GM23248 (cell line): ENCODE measurements around the gene PNPLA2. TPM values are rescaled to one million over a fixed set of nuclear protein-coding genes. Genes with fewer than 3 reads are reported as not detected.

Experiments used
- DNase-seq: peaks from one replicate; pipeline ENCODE4 v3.0.0-alpha.2; 2015
- H2AFZ ChIP-seq: fragments of 200-600 bp; sonication (generic); 2 replicates; pipeline ENCODE4 v1.6.1; 2016; ENCODE audit warnings: antibody characterized with exemption
- H3F3A ChIP-seq: fragments of 200-600 bp; sonication (generic); 2 replicates; pipeline ENCODE4 v1.6.1; 2016; ENCODE audit warnings: mild to moderate bottlenecking, antibody characterized with exemption, mixed run types; ENCODE audit not compliant: insufficient read depth
- H3K27ac ChIP-seq: fragments of 200-600 bp; sonication (generic); 2 replicates; pipeline ENCODE4 v1.5.1; 2016; ENCODE audit warnings: mild to moderate bottlenecking
- H3K27me3 ChIP-seq: fragments of 200-600 bp; sonication (generic); replicated peaks from 2 replicates; pipeline ENCODE4 v1.6.1; 2016; ENCODE audit warnings: mild to moderate bottlenecking; ENCODE audit not compliant: insufficient read depth
- H3K36me3 ChIP-seq: fragments of 200-600 bp; sonication (generic); 2 replicates; pipeline ENCODE4 v1.6.1; 2016; ENCODE audit warnings: low read depth, mild to moderate bottlenecking
- H3K4me1 ChIP-seq: fragments of 200-600 bp; sonication (generic); 2 replicates; pipeline ENCODE4 v1.6.1; 2016; ENCODE audit warnings: mild to moderate bottlenecking; ENCODE audit not compliant: insufficient read depth
- H3K4me2 ChIP-seq: fragments of 200-600 bp; sonication (generic); one replicate; pipeline ENCODE4 v1.6.1; 2016; ENCODE audit warnings: mild to moderate bottlenecking; ENCODE audit not compliant: unreplicated experiment
- H3K4me3 ChIP-seq: fragments of 200-600 bp; sonication (generic); 2 replicates; pipeline ENCODE4 v1.5.1; 2016; ENCODE audit warnings: mild to moderate bottlenecking
- H3K79me2 ChIP-seq: fragments of 200-600 bp; sonication (generic); 2 replicates; pipeline ENCODE4 v1.6.1; 2016; ENCODE audit warnings: mild to moderate bottlenecking; ENCODE audit not compliant: insufficient read depth
- H3K9ac ChIP-seq: fragments of 200-600 bp; sonication (generic); 2 replicates; pipeline ENCODE4 v1.6.1; 2016; ENCODE audit warnings: mild to moderate bottlenecking
- H3K9me2 ChIP-seq: fragments of 200-600 bp; sonication (generic); 2 replicates; pipeline ENCODE4 v1.6.1; 2016; ENCODE audit warnings: mixed run types, mild to moderate bottlenecking, moderate library complexity; ENCODE audit not compliant: insufficient read depth
- H3K9me3 ChIP-seq: fragments of 200-600 bp; sonication (generic); one replicate; pipeline ENCODE4 v1.6.1; 2017; ENCODE audit warnings: low read depth
- H4K20me1 ChIP-seq: fragments of 200-600 bp; sonication (generic); 2 replicates; pipeline ENCODE4 v1.6.0; 2016; ENCODE audit not compliant: insufficient read depth
- EZH2 ChIP-seq: fragments of 200-600 bp; sonication (generic); IDR thresholded peaks from 2 replicates; pipeline ENCODE4 v1.6.1; 2018; ENCODE audit warnings: antibody characterized with exemption, mild to moderate bottlenecking; ENCODE audit not compliant: insufficient read depth, poor library complexity, severe bottlenecking
- EZH2phosphoT487 ChIP-seq: fragments of 200-600 bp; sonication (generic); IDR thresholded peaks from 2 replicates; pipeline ENCODE4 v1.6.1; 2018; ENCODE audit warnings: antibody characterized with exemption, moderate library complexity, mild to moderate bottlenecking, low read depth; ENCODE audit not compliant: insufficient read depth
- WGBS, 2 experiments: methylation state at CpG; one replicate each; pipeline ENCODE4 v1.1.6; 2015 to 2017; ENCODE audit warnings: low lambda C conversion rate in 2 of 2, low coverage in 1 of 2; ENCODE audit errors: missing lambda C conversion rate in 2 of 2; 5-methylcytosine and 5-hydroxymethylcytosine counted together
- in situ Hi-C: fragments of 300-500 bp; cut with MboI; formaldehyde crosslinking; loops from 2 replicates; pipeline ENCODE4 v1.15.0; 2020
- polyA plus RNA-seq: library from polyadenylated mRNA; unstranded; fragments of >200 nt; fragmentation: Nextera tagmentation; extraction: Ambion mirVana; gene quantifications from 2 replicates; pipeline ENCODE4 v1.2.1, GENCODE V29; 2016
- total RNA-seq: library from RNA; depleted of rRNA; stranded (reverse); fragments of >200 nt; shearing (Covaris generic); gene quantifications from 2 replicates; pipeline ENCODE4 v1.2.3, GENCODE V29; 2014; rRNA removed

The PNPLA2 gene
- 35.2 and 38.7 TPM in 2 replicates for total RNA-seq
- polyA plus RNA-seq: 87.6 and 98.1 TPM in 2 replicates

- Histone ChIP-seq H3K4me2 (peak within 1 kb of the TSS; percentile 88), H3F3A (peaks cover 10% of the 10 kb centered on the region; the same call in 1 of the 2 replicates), H3K36me3 (no peaks in the 10 kb centered on the region), H3K9me2 (no peaks in the 10 kb centered on the region), H3K9me3 (no peaks in the 10 kb centered on the region), H2AFZ (peak within 1 kb of the TSS; percentile 61), H3K79me2 (peaks cover 39% of the 10 kb centered on the region), H3K4me3 (peak within 1 kb of the TSS; percentile 79), H4K20me1 (no peaks in the 10 kb centered on the region), H3K4me1 (peaks cover 18% of the 10 kb centered on the region), H3K27ac (peak within 1 kb of the TSS; percentile 77), H3K27me3 (no peaks in the 10 kb centered on the region), H3K9ac (peak within 1 kb of the TSS; percentile 92)
- 13 to 15% methylated on average over 20 of the region's 20 CpGs for WGBS, 2 experiments
- DNase-seq: peak; percentile 93
- TF ChIP-seq EZH2 (no peak), EZH2phosphoT487 (no peak)
- in situ Hi-C loops: no loop called here
These were observed at the start of gene PNPLA2 for GRCh38 chr11:818396-819128. Gene PNPLA2 (plus strand): TSS chr11:818914. CDS start chr11:819719, 805 bp downstream.

- H3K9ac ChIP-seq: no peak overlapping the region
- no peak overlapping the region for H3K4me2 ChIP-seq
- H3K27me3 ChIP-seq: no peaks in the 10 kb centered on the region
- no peak for DNase-seq
- peaks cover 25% of the 10 kb centered on the region; the same call in 1 of the 2 replicates for H3K36me3 ChIP-seq
- in situ Hi-C loops: no loop called here
- H3K27ac ChIP-seq: no peak overlapping the region
- peaks cover 24% of the 10 kb centered on the region for H3F3A ChIP-seq
- TF ChIP-seq EZH2: no peak
- no peak for TF ChIP-seq EZH2phosphoT487
- H3K9me3 ChIP-seq: no peaks in the 10 kb centered on the region
- H3K4me1 ChIP-seq: peaks cover 3% of the 10 kb centered on the region
- no peaks in the 10 kb centered on the region; the same call in 1 of the 2 replicates for H4K20me1 ChIP-seq
- no peaks in the 10 kb centered on the region for H3K9me2 ChIP-seq
- WGBS, 2 experiments: 88 to 90% methylated on average over 23 of the region's 23 CpGs
- H3K79me2 ChIP-seq: peaks cover 51% of the 10 kb centered on the region
- no peak overlapping the region for H3K4me3 ChIP-seq
- H2AFZ ChIP-seq: no peak overlapping the region
These were observed 48.6 kb upstream of the PNPLA2 start for GRCh38 chr11:769887-770641.

GRCh38 chr11:770642-771616 lies 47.8 kb upstream of the PNPLA2 start:
- Histone ChIP-seq H3K4me2 (no peak overlapping the region), H3K27me3 (no peaks in the 10 kb centered on the region), H3K9me3 (no peaks in the 10 kb centered on the region), H3K79me2 (peaks cover 59% of the 10 kb centered on the region), H3K9ac (no peak overlapping the region), H3K4me1 (peaks cover 10% of the 10 kb centered on the region), H3K4me3 (no peak overlapping the region), H3K36me3 (peaks cover 18% of the 10 kb centered on the region; the same call in 1 of the 2 replicates), H4K20me1 (no peaks in the 10 kb centered on the region), H3K27ac (no peak overlapping the region), H3K9me2 (no peaks in the 10 kb centered on the region), H2AFZ (no peak overlapping the region), H3F3A (peaks cover 20% of the 10 kb centered on the region)
- TF ChIP-seq EZH2 (no peak), EZH2phosphoT487 (no peak)
- 91 to 92% methylated on average over 27 to 32 of the region's 32 CpGs for WGBS, 2 experiments
- no peak for DNase-seq
- in situ Hi-C loops: no loop called here
